Nucleus accumbens (tissue), 56 donors: Measurements from ENCODE around the gene BLOC1S6.

ENCODE experiments used
- DNase-seq, 56 donors: peaks; one replicate each; lab custom pipeline; 2025; lab: John Stamatoyannopoulos, UW

The BLOC1S6 gene

GRCh38 chr15:45587863-45588170, 638 bp downstream of the BLOC1S6 start:
- no peak for DNase-seq

- DNase-seq, result no peak
Observed at GRCh38 chr15:45588219-45588875, 1.2 kb downstream of the BLOC1S6 start.

GRCh38 chr15:45589256-45589655, 2.1 kb downstream of the BLOC1S6 start:
- no peak for DNase-seq

GRCh38 chr15:45594319-45594718, 7.1 kb downstream of the BLOC1S6 start:
- DNase-seq, result no peak

- DNase-seq, result no peak
Observed at GRCh38 chr15:45594835-45595530, 7.8 kb downstream of the BLOC1S6 start.

- no peak for DNase-seq
Observed at GRCh38 chr15:45603881-45604280, 16.7 kb downstream of the BLOC1S6 start.

GRCh38 chr15:45604326-45604725, 17.1 kb downstream of the BLOC1S6 start:
- no peak for DNase-seq

- DNase-seq, result no peak
Observed at GRCh38 chr15:45606413-45606812, 19.2 kb downstream of the BLOC1S6 start.

- no peak for DNase-seq
Observed at GRCh38 chr15:45606841-45607240, 19.7 kb downstream of the BLOC1S6 start.

GRCh38 chr15:45611305-45611704, 24.1 kb downstream of the BLOC1S6 start:
- DNase-seq, result no peak

- DNase-seq, result no peak
Observed at GRCh38 chr15:45612790-45613415, 25.7 kb downstream of the BLOC1S6 start.

GRCh38 chr15:45616901-45617323, 29.7 kb downstream of the BLOC1S6 start:
- DNase-seq, result no peak

- DNase-seq, result no peak
Observed at GRCh38 chr15:45618813-45619212, 31.6 kb downstream of the BLOC1S6 start.

GRCh38 chr15:45628136-45628535, 41.0 kb downstream of the BLOC1S6 start:
- no peak for DNase-seq

- DNase-seq, result no peak
Observed at GRCh38 chr15:45630917-45631691, 43.9 kb downstream of the BLOC1S6 start.

GRCh38 chr15:45631776-45632175, 44.6 kb downstream of the BLOC1S6 start:
- no peak for DNase-seq

GRCh38 chr15:45634432-45635190, 47.4 kb downstream of the BLOC1S6 start, which contains the start of gene SQOR:
Gene SQOR (plus strand): TSS chr15:45635029. CDS start chr15:45658924, 23,895 bp downstream.
- peak in 32 of 56 donors; percentile 9 to 77 (median 30) for DNase-seq

- DNase-seq, result peak in 13 of 56 donors; percentile 7 to 50 (median 33)
Observed at GRCh38 chr15:45635191-45635638, 48.0 kb downstream of the BLOC1S6 start.

GRCh38 chr15:45635763-45636292, 48.6 kb downstream of the BLOC1S6 start:
- no peak for DNase-seq

- no peak for DNase-seq
Observed at GRCh38 chr15:45637141-45637540, 50.0 kb downstream of the BLOC1S6 start.
